ENCODE data around the gene FAAP20.

- TF ChIP-seq ZBTB43 (CRISPR knock-in tag; IDR thresholded peaks at IDR 0.05) (no peak), HMGXB4 (CRISPR knock-in tag; IDR thresholded peaks at IDR 0.05) (no peak), CTCF (IDR thresholded peaks at IDR 0.05 in 2 of 3, conservative IDR thresholded peaks at IDR 0.05 in 1 of 3; ENCODE audit: insufficient read depth in 2 of 3, low read depth in 1 of 3, low read length in 3 of 3) (no peak), MTA3 (IDR thresholded peaks at IDR 0.05; ENCODE audit: borderline replicate concordance) (no peak), CEBPZ (IDR thresholded peaks at IDR 0.05; ENCODE audit: borderline replicate concordance, low read depth, low read length) (no peak), MAFG (tag; conservative IDR thresholded peaks at IDR 0.05) (no peak), POLR2AphosphoS5 (IDR thresholded peaks at IDR 0.05; ENCODE audit: control insufficient read depth, insufficient read depth, low read depth, low read length) (no peak), HDAC2 (IDR thresholded peaks at IDR 0.05) (no peak), CCAR2 (IDR thresholded peaks at IDR 0.05; ENCODE audit: low read depth, low read length) (no peak), EP300 (IDR thresholded peaks at IDR 0.05; ENCODE audit: low read length) (no peak)
Measured at GRCh38 chr1:2209400-2210083, 15.0 kb upstream of the FAAP20 start.
